ENCODE measurements around the gene FTO.

DNA sequence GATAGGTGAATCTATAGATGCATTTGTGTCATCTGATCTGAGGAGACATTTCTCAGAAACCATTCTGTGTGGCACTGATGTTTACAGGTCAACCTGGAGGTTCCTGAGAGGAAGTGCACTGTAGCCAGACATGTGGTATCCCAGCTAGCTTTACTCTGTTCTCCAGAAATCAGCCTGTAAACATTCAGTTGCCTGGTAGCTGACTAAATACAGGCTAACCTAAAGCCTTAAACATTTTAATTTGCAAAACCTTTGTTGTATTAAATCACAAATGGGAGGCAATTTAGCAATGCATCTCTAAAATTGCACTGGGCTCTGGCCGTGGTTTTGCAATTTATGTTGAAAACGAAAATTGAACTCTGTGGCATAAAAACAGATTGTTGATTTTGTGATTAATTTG is 207.6 kb downstream of the FTO start:
- TF ChIP-seq, protein P1, sequence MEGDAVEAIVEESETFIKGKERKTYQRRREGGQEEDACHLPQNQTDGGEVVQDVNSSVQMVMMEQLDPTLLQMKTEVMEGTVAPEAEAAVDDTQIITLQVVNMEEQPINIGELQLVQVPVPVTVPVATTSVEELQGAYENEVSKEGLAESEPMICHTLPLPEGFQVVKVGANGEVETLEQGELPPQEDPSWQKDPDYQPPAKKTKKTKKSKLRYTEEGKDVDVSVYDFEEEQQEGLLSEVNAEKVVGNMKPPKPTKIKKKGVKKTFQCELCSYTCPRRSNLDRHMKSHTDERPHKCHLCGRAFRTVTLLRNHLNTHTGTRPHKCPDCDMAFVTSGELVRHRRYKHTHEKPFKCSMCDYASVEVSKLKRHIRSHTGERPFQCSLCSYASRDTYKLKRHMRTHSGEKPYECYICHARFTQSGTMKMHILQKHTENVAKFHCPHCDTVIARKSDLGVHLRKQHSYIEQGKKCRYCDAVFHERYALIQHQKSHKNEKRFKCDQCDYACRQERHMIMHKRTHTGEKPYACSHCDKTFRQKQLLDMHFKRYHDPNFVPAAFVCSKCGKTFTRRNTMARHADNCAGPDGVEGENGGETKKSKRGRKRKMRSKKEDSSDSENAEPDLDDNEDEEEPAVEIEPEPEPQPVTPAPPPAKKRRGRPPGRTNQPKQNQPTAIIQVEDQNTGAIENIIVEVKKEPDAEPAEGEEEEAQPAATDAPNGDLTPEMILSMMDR (conservative IDR thresholded peaks at IDR 0.05) = no peak
- TF ChIP-seq ZFX (IDR thresholded peaks at IDR 0.05) = no peak
